Pancreas (tissue), 10 donors: Measurements from ENCODE around the gene FYN. TPM values are rescaled to one million over a fixed set of nuclear protein-coding genes. Genes with fewer than 3 reads are reported as not detected.
A peak's percentile ranks its signal among the peaks of the same experiment; 100 is the strongest.

ENCODE experiments used
- ATAC-seq, 4 donors: fragments of 200-7000 bp; cut with Tn5 transposase; one replicate each; pipeline versions ENCODE4 v1.8.0 to v1.9.1; 2020; ENCODE audit warnings: mild to moderate bottlenecking in 4 of 4, moderate library complexity in 4 of 4
- DNase-seq, 6 donors: peaks; one replicate each; pipeline ENCODE4 v3.0.0-alpha.2; 2020
- FAIRE-seq: peaks from 2 replicates; lab custom pipeline; 2012; peaks lifted over from hg19 to GRCh38; lab: Jason Lieb, UNC
- H3K27ac ChIP-seq, 4 donors: fragments of 200-600 bp; sonication (generic); 1 replicate in 3 of 4; 2 replicates in 1 of 4; pipeline versions ENCODE4 v1.5.0 to v1.8.0; 2020
- H3K27me3 ChIP-seq, 4 donors: fragments of 200-600 bp; one replicate each; pipeline ENCODE4 v1.8.0; 2021
- H3K36me3 ChIP-seq, 3 donors: fragments of 200-600 bp; sonication (generic) in 1 of 3; one replicate each; pipeline versions ENCODE4 v1.5.0 to v1.8.0; 2020 to 2021
- H3K4me1 ChIP-seq, 3 donors: fragments of 200-600 bp; one replicate each; pipeline ENCODE4 v1.8.0; 2021
- H3K4me3 ChIP-seq, 4 donors: fragments of 200-600 bp; sonication (generic) in 2 of 4; one replicate each; pipeline versions ENCODE4 v1.5.0 to v1.8.0; 2020 to 2021
- H3K9me3 ChIP-seq, 4 donors: fragments of 200-600 bp; one replicate each; pipeline ENCODE4 v1.8.0; 2021
- CTCF ChIP-seq, 4 donors: fragments of 200-600 bp; sonication (generic) in 3 of 4; IDR thresholded peaks; one replicate each; pipeline versions ENCODE4 v1.5.0 to v1.8.0; 2021; ENCODE audit warnings: antibody characterized with exemption in 4 of 4
- WGBS, 2 donors: extraction: QIAGEN DNeasy Blood & Tissue Kit; methylation state at CpG; one replicate each; pipeline ENCODE4 v1.1.7; 2013; 5-methylcytosine and 5-hydroxymethylcytosine counted together
- intact Hi-C, 3 donors: fragments of 100-400 bp; cut with DNase I; formaldehyde crosslinking; loops; one replicate each; pipeline versions ENCODE4 v1.11.1 to v1.14.2; 2022
- polyA plus RNA-seq, 2 donors: library from polyadenylated mRNA; stranded (reverse); fragments of 200-250 nt; gene quantifications; one replicate each; pipeline ENCODE4 v1.2.3, GENCODE V29; 2013
- total RNA-seq, 6 donors: library from RNA; stranded (reverse); fragmentation: NEBNext Ultra II Directional in 4 of 6; extraction: Animal tissue kit (Norgen Biotek cat#: 25700) in 4 of 6; gene quantifications; one replicate each; pipeline versions ENCODE4 v1.2.1 to v1.2.4, GENCODE V29; 2021 to 2023
- donor health status: healthy with polysubstance abuse.
- donor health status: DM: no; HTN: no; CAD: no; lungs with moderate emphysema.
- donor health status: DM: no; HTN: no; CAD: no.
- donor health status: control.
- donor health status: control.
- donor health status: Bipolar disorder and iron deficiency.
- donor health status: DM: yes; HTN: yes; CAD: no.
- donor health status: DM: no; HTN: no; CAD: no.
- donor health status: DM: no; HTN: no; CAD: no.
- donor health status: DM: yes; HTN: yes; CAD: no.

FYN gene
- total and polyA plus RNA-seq, 8 donors: 6.4 to 21.7 (median 11.9) TPM

- ATAC-seq (no peak), DNase-seq (no peak), FAIRE-seq (no peak)
- intact Hi-C loops: no loop called here
- Histone ChIP-seq H3K4me1 (peaks cover 0 to 30% (median 0%) of the 10 kb centered on the region in 3 donors), H3K27ac (no peak overlapping the region), H3K9me3 (no peaks in the 10 kb centered on the region), H3K4me3 (no peak overlapping the region), H3K27me3 (no peaks in the 10 kb centered on the region), H3K36me3 (no peaks in the 10 kb centered on the region)
- WGBS, 2 donors: 84 to 90% methylated on average over 7 of the region's 7 CpGs
- TF ChIP-seq CTCF (IDR thresholded peaks at IDR 0.05): no peak
Observed at GRCh38 chr6:111688331-111688730, 184.9 kb downstream of the FYN start.

DNA sequence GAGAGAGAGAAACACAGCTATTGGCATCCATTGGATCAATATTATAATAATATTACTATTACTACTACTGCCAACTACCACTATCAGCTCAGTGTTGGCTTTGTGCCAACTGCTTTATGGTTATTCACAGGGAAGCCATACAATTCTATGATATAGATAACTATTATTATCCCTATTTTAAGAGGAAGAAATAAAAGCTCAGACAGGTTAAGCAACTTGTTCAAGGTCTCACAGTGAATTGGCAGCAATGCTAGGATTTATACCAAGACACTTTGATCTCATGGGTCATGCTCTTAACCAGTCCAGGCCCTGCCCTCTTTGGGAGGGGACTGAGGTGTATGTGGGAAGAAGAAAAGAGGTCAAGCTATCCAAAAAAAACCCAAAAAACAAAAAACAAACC is 185.6 kb downstream of the FYN start:
- no peaks in the 10 kb centered on the region for H3K27me3 ChIP-seq
- no peak for TF ChIP-seq CTCF (IDR thresholded peaks at IDR 0.05)
- FAIRE-seq: no peak
- no peaks in the 10 kb centered on the region for H3K9me3 ChIP-seq
- no peak for DNase-seq
- no peak for ATAC-seq
- intact Hi-C loops: no loop called here
- H3K36me3 ChIP-seq: no peaks in the 10 kb centered on the region
- H3K4me1 ChIP-seq: peaks cover 0 to 29% (median 0%) of the 10 kb centered on the region in 3 donors
- H3K4me3 ChIP-seq: no peak overlapping the region
- no peak overlapping the region for H3K27ac ChIP-seq

DNA sequence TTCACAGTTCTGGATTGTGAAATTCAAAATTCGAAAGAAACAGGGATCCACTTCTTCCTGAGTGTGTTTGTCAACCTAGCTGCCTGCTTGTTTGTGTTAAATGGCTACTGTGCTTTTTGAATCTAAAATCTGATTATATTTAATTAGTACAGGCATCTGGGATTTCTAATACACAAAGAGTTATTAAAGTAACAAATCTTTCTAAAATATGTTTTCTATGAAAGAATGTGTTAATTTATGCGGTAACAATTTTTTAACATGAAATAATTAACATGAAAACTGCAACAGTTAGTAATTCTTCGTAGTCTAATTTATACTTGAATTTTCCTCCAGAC is 186.4 kb downstream of the FYN start:
- ATAC-seq (no peak), DNase-seq (no peak), FAIRE-seq (no peak)
- no peaks in the 10 kb centered on the region for H3K27me3 ChIP-seq
- H3K9me3 ChIP-seq: no peaks in the 10 kb centered on the region
- no peaks in the 10 kb centered on the region for H3K36me3 ChIP-seq
- 73 to 74% methylated on average over 3 of the region's 3 CpGs for WGBS, 2 donors
- H3K27ac ChIP-seq: peak overlapping the region in 1 of 4 donors; percentile 34
- intact Hi-C loops: no loop called here
- no peak for TF ChIP-seq CTCF (IDR thresholded peaks at IDR 0.05)
- H3K4me3 ChIP-seq: no peak overlapping the region
- peaks cover 0 to 23% (median 0%) of the 10 kb centered on the region in 3 donors for H3K4me1 ChIP-seq

DNA sequence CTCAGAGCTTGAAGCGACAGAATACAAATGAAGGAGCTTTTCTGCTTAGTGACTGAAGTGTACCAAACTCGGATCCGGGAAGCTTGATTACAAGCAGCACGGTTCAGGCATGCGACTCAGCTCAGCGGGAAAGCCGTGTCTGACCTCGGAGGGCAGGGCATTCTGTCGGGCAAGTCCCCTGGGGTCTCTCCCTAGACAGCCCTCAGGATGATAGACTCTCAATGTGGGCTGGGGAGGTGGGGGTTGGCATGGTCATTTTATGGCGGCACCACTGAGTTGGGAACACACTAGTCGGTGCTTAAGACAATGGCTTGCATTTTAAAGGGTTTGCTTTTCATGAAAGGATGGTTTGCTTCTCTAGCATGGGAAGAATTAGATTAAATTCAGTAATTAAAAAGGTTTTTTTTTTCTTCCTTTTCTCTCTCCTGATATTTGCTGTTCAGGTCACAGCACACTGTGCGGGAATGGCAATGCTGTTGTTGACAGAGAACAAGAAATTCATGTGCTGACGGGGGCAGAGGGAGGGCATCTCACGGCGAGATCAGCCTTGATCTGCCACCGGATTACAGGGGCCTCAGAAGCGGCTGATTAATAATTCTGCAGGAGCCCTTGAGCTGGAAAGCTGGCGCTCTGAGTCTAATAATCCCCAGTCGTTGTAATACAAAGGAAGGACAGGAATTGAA is 186.9 kb downstream of the FYN start:
- intact Hi-C loops: no loop called here
- TF ChIP-seq CTCF (IDR thresholded peaks at IDR 0.05): no peak
- H3K4me3 ChIP-seq: no peak overlapping the region
- H3K27ac ChIP-seq: peak overlapping the region in 1 of 4 donors; percentile 34
- 34 to 38% methylated on average over 19 of the region's 19 CpGs for WGBS, 2 donors
- H3K27me3 ChIP-seq: no peaks in the 10 kb centered on the region
- H3K4me1 ChIP-seq: peaks cover 0 to 18% (median 0%) of the 10 kb centered on the region in 3 donors
- peak in 3 of 4 donors; percentile 41 to 61 (median 56) for ATAC-seq
- H3K9me3 ChIP-seq: no peaks in the 10 kb centered on the region
- no peak for DNase-seq
- FAIRE-seq: no peak
- H3K36me3 ChIP-seq: no peaks in the 10 kb centered on the region

DNA sequence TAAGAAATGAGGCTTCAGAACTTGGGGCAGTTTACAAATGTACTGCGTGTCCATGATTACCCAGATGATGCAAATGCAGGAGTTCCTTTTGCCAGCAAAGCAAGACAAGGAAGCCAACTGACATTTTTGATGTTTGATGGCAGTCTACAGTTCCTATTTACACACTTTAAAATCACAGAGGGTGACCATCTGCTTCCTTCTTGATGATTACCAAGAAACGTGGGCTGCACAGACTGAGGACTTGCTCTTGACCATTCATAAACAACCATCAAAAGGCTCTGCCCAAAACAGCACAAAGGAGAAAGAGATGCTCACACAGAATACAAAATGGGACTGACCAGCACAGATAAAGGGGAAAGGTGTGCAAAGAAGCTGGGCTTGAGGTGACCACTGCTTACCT is 187.7 kb downstream of the FYN start:
- WGBS, 2 donors: 52 to 69% methylated on average over 2 of the region's 2 CpGs
- ATAC-seq (peak in 2 of 4 donors; percentile 13 to 20), FAIRE-seq (no peak), DNase-seq (no peak)
- Histone ChIP-seq H3K4me1 (peaks cover 0 to 16% (median 0%) of the 10 kb centered on the region in 3 donors), H3K27me3 (no peaks in the 10 kb centered on the region), H3K27ac (no peak overlapping the region), H3K9me3 (no peaks in the 10 kb centered on the region), H3K36me3 (no peaks in the 10 kb centered on the region), H3K4me3 (no peak overlapping the region)
- intact Hi-C loops: no loop called here
- TF ChIP-seq CTCF (IDR thresholded peaks at IDR 0.05): no peak
